H4 (cell line): ENCODE data around the gene CCNYL1. TPM values are rescaled to one million over a fixed set of nuclear protein-coding genes. Genes with fewer than 3 reads are reported as not detected.
A peak's percentile ranks its signal among the peaks of the same experiment; 100 is the strongest.

Experiments
- DNase-seq: peaks from one replicate; pipeline ENCODE4 v3.0.0-alpha.2; 2015; ENCODE audit warnings: low spot score
- total RNA-seq: library from RNA; depleted of rRNA; stranded (reverse); fragments of >200 nt; shearing (Covaris generic); gene quantifications from 2 replicates; pipeline ENCODE4 v1.2.3, GENCODE V29; 2014

The CCNYL1 gene
- total RNA-seq, 1 experiment from 2014 or later = 3.3 TPM

GRCh38 chr2:207766041-207766551 lies 54.7 kb downstream of the CCNYL1 start:
- DNase-seq = no peak

GRCh38 chr2:207766697-207767460 lies 55.4 kb downstream of the CCNYL1 start:
- DNase-seq = no peak

GRCh38 chr2:207767461-207768167 lies 56.2 kb downstream of the CCNYL1 start:
- DNase-seq = no peak

GRCh38 chr2:207768168-207768865 lies 56.9 kb downstream of the CCNYL1 start:
- no peak for DNase-seq

- no peak for DNase-seq
These were observed 57.6 kb downstream of the CCNYL1 start for GRCh38 chr2:207768866-207769596.

- no peak for DNase-seq
These were observed 59.4 kb downstream of the CCNYL1 start for GRCh38 chr2:207770602-207771404.

GRCh38 chr2:207771421-207771820 lies 60.0 kb downstream of the CCNYL1 start:
- DNase-seq = no peak

GRCh38 chr2:207772081-207772843 lies 60.8 kb downstream of the CCNYL1 start:
- peak; percentile 50 for DNase-seq

GRCh38 chr2:207772844-207773205 lies 61.4 kb downstream of the CCNYL1 start:
- no peak for DNase-seq

GRCh38 chr2:207775473-207775872 lies 64.0 kb downstream of the CCNYL1 start:
- DNase-seq = no peak

- no peak for DNase-seq
These were observed 65.7 kb downstream of the CCNYL1 start for GRCh38 chr2:207777124-207777523.

- DNase-seq = no peak
These were observed 67.0 kb downstream of the CCNYL1 start for GRCh38 chr2:207778298-207778882.

- DNase-seq = no peak
These were observed 68.1 kb downstream of the CCNYL1 start for GRCh38 chr2:207779523-207779922.

- no peak for DNase-seq
These were observed 71.0 kb downstream of the CCNYL1 start for GRCh38 chr2:207782238-207783030.

- DNase-seq = no peak
These were observed 72.1 kb downstream of the CCNYL1 start for GRCh38 chr2:207783514-207783913.

- DNase-seq = no peak
These were observed 73.5 kb downstream of the CCNYL1 start for GRCh38 chr2:207784898-207785297.

- DNase-seq = no peak
These were observed 75.6 kb downstream of the CCNYL1 start for GRCh38 chr2:207787017-207787416.

GRCh38 chr2:207787800-207788199 lies 76.4 kb downstream of the CCNYL1 start:
- DNase-seq = no peak

GRCh38 chr2:207790898-207791297 lies 79.5 kb downstream of the CCNYL1 start:
- no peak for DNase-seq
